ENCODE data around the gene PLD3.
A peak's percentile ranks its signal among the peaks of the same experiment; 100 is the strongest.
"Not testable (repeated sequence)": the region's sequence is repeated elsewhere in the genome, so short reads cannot be mapped to it uniquely, and the experiment has no call there.

Gene PLD3

DNA sequence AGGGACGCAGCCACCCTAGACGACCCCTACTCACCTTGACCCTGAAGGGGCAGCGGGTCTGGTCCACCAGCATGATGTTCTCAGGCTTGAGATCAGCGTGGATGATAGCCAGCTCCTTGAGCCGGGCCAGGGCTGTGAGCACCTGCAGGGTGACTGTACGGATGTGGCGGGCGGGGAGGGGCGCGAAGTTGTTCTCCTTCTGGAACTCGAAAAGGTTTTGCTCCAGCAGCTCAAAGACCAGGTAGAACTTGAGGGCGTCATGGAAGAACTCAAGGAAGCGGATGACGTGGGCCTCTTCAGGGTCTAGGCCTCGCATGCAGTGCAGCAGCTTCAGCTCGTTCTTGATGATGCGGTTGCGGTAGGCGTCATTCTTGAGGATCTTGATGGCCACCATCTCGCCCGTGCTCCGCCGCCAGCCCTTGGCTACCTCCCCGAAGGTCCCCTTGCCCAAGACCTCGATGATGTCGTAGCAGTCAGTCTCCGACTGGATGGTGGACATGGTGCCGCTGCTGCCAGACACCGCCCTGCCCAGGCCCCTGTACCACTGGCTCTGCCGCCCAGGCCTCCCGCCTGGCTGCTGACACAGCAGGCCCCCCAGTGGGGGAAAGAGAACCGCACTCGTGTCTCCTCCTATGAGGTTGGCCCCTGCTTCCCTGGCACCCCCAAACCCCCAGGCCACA is 41.0 kb downstream of the PLD3 start:
- no peak for DNase-seq (ENCODE audit: low read depth)

GRCh38 chr19:40390084-40390742 is 41.7 kb downstream of the PLD3 start, which contains the start of gene HIPK4:
HIPK4 (minus strand) TSS chr19:40390181; CDS start chr19:40389902, 279 bp downstream.
- DNase-seq (ENCODE audit: low read depth): no peak

DNA sequence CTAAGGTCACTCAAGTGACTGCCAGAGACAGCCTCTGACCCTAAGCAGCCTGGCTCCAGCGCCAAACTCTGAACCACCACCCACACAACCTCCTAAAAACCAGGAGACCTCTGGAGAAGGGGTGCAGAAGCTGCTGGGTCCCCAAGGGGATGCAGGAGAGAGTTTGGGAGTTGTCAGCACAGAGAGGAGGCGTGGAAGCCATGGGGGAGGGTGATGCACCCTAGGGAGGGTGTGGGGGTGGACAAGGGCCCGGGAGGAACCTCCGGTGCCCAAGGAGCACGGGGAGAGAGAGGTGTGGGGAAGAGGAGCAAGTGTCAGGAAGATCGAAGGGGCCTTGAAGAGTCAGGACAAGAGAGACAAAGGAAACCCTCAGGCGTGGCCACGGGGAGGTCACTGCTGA is 43.6 kb downstream of the PLD3 start:
- no peak for DNase-seq (ENCODE audit: low read depth)

- no peak for DNase-seq (ENCODE audit: low read depth)
Measured at GRCh38 chr19:40392894-40393517, 44.5 kb downstream of the PLD3 start.

- DNase-seq (ENCODE audit: low read depth): no peak
Measured at GRCh38 chr19:40393894-40394815, 45.7 kb downstream of the PLD3 start.

GRCh38 chr19:40394816-40395210 is 46.3 kb downstream of the PLD3 start:
- no peak for DNase-seq (ENCODE audit: low read depth)

DNA sequence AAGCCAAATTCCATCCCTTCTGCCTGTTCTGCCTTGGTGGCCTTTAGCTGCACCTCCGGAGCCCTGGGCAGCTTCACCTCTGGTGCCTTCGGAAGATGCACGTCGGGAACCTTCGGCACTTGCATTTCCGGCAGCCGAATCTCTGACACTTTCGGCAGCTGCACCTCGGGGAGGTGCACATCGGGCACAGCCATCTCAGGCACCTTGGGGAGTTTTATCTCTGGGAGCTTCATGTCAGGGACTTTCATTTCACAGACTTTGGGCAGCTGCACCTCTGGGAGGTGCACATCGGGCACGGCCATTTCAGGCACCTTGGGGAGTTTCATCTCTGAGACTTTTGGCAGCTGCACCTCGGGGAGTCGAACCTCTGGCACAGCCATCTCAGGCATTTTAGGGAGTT is 47.5 kb downstream of the PLD3 start:
- no peak for DNase-seq (ENCODE audit: low read depth)

DNA sequence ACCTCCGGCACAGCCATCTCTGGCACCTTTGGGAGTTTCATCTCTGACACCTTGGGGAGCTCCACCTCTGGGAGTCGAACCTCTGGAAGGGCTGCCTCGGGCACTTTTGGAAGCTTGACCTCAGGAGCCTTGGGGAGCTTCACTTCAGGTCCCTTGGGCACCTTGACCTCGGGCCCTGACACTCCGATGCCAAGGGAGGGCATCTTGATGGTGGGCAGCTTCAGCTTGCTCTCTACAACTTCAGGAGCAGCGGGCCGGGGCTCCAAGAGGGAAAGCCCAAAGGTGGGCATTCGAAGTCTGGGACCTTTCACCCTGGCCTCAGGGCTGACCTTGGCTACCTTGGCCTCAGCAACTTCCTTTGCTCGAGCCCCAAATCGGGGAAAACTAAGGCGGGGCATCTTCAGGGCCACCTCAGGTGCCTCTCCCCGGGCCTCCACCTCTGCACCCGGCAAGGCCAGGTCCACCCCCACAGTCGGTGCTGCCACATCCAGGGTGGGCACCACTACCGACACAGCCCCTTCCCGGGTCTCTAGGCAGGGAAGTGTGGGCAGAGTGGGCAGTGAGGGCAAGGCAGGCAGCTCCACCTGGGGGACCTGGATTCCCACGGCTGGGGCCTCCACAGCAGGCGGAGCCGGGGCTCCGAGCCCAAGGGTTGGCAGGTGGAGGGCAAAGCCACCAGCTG is 48.5 kb downstream of the PLD3 start:
- DNase-seq (ENCODE audit: low read depth): no peak

DNA sequence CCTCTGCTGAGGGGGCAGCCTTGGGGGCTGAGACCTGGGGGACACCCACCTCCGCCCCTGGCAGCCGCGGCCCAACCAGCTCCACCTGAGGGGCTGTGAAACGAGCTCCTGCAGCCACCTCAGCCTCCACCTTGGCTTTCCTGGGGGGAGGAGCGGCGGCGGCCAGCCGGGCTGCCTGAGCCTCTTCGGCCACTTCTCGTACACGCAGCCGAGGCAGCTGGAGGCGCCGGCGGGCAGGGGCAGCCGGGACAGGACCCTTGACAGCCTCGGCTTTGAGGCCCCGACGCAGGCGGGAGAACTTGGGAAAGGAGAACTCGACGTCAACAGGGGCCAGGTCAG is 49.0 kb downstream of the PLD3 start:
- no peak for DNase-seq (ENCODE audit: low read depth)

DNA sequence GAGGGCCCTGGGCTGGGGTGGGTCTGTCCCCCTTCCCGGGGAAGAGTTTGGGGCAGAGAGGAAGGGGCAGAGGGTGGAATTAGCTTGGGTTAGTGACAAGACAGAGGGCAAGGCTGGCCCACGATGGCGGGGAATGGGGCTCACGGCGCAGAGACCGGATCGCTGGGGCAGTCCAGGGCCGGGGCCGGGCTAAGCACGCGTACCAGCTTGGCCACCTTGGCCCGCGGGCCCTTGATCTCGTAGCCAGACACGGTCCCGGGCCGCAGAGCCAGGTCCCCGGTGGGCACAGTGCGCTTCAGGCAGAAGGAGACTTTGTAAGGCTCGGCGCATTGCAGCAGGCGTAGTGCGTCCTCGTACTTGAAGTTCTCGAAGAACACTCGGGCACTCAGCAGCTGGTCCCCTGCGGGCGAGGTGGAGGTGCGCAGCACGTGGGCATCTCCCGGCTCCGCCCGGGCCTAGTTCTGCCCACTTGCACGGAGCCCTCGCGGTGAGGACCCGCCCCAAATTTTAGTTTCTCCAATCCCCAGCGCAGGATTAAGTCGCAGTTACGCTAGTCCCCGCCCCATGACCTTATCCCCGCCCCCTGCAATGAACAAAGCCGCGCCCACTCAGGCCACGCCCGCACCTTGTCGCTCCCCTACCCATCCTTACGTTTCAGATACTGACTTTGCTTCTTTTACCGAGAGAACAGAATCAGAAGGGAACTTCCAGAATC is 50.1 kb downstream of the PLD3 start:
- DNase-seq (ENCODE audit: low read depth): no peak

DNA sequence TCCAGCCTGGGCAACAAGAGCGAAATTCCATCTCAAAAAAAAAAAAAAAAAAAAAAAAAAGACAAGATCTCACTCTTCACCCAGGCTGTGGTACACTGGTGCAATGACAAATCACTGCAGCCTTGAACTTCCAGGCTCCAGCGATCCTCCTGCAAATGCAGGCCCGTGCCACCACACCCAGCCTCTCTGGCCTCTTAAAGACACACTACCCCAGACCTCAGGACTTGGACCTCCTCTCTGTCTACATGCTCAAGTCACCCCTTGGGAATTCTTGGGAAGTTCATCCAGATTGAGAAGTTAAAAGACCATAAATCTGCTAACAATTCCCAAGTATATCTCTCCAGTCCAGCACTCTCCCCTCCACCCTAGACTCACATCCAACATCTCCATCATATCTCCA is 52.1 kb downstream of the PLD3 start:
- no peak for DNase-seq (ENCODE audit: low read depth)

GRCh38 chr19:40403262-40403984 is 54.9 kb downstream of the PLD3 start:
- DNase-seq (ENCODE audit: low read depth): peak; percentile 92

DNA sequence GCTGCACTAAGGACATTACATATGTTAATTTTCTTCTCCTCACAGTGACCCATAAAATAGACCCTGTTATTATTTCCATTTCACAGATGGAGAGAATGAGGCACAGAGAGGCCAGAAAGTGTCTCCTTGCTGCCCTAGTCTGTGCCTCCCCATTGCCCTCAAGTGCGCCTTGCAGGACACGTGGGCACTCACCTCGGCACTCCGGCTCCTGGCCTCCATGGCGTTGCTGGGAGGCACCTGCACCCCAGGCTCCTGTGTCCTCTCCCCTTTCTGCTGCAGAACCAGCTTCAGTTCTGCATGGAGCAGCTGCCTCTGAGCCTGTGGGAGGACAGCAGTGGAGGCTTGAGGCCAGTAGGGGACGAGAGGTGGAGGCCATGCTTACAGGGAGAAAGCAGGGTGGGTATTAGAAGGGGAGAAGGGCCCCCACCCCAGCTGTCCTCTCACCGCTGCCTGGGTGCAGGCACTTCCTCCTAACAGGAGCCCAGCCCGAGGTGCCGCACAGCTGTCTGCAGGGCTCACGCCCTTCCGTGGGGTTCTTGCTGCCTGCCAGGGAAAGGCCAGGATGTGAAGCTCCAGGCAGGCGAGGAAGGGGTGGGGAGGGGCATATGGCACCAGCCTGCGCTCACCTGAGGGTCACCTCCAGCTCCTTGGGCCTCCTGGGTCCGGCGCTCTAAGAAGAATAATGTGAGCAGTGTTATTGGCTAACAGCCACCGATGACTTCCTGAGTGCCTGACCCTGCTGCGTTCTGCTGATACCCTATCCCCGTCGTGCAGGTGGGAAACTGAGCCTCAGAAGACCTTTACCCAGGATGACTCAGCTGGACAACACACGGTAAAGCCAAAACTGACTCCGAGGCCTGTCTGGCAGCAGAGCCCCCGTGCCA is 59.5 kb downstream of the PLD3 start:
- DNase-seq (ENCODE audit: low read depth): no peak

DNA sequence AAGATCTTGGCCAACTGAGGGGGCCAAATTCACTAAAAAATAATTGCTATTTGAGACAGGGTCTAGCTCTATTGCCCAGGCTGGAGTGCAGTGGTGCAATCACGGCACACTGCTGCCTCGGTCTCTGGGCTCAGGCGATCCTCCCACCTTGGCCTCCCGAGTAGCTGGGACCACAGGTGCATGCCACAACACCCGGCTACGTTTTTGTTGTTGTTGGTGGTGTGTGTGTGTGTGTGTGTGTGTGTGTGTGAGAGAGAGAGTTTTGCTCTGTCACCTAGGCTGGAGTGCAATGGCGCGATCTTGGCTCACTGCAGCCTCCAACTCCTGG is 60.1 kb downstream of the PLD3 start:
- not testable (repeated sequence) for DNase-seq (ENCODE audit: low read depth)

- no peak for DNase-seq (ENCODE audit: low read depth)
Measured at GRCh38 chr19:40410030-40410389, 61.5 kb downstream of the PLD3 start.

DNA sequence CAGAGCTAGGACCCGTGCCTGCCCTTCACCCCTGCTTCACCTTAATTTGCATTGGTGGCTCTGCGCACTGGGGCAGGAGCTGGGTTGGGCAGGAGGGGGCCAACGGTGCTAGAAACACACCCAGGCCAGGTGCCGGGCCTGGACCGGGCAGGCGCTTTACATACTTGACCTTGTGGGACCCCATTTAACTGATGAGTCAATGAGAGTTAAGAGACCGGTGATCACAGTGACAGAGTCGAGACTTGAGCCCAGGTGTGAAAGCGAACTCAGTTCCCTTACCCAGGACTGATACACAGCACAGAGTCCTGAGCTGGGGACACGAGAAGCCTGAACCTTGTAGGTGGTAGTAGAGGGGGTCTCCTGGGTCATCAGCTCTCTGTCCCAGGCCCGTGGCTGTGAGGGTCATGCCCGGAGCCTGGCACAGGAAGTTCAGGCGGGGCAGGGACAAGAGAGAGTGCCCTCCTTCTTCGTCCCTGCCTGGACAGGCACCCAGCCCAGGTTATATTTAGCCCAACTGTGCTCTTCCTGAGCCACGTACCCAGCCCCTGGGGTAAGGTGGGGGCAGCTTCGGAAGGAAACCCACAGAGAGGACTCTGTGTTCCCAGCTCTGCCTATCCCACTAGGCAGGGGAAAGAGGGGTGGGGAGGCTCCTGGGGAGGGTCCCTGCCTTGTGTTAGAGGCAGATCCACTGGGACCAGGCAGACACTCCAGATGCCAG is 62.8 kb downstream of the PLD3 start:
- DNase-seq (ENCODE audit: low read depth): no peak

- no peak for DNase-seq (ENCODE audit: low read depth)
Measured at GRCh38 chr19:40411958-40412499, 63.5 kb downstream of the PLD3 start.

DNA sequence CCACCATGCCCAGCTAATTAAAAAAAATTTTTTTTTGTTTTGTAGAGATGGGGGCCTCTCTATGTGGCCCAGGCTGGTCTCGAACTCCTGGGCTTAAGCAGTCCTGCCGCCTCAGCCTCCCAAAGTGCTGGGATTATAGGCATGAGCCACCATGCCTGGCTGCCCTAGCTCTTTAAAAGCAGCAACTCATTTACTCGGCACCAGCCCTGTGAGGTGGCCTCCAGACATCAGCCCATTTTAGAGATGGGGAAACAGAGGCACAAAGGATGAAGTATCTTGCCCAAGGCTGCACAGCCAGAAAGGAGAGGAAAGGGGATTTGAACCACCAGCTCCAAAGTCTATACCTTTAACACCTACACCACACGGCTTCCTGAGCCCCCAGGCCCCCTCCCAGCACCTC is 64.4 kb downstream of the PLD3 start:
- DNase-seq (ENCODE audit: low read depth): no peak
